ENCODE measurements around the gene ITGA7.

ITGA7 gene

GRCh38 chr12:55734595-55734994, 26.9 kb upstream of the ITGA7 start:
- no peak for DNase-seq

GRCh38 chr12:55733858-55734257, 26.2 kb upstream of the ITGA7 start:
- DNase-seq, result no peak

GRCh38 chr12:55733021-55733555, 25.4 kb upstream of the ITGA7 start:
- DNase-seq, result no peak

GRCh38 chr12:55732288-55732687, 24.6 kb upstream of the ITGA7 start:
- DNase-seq, result no peak

- peak; percentile 60 for DNase-seq
Observed at GRCh38 chr12:55729819-55730818, 22.4 kb upstream of the ITGA7 start.

GRCh38 chr12:55728939-55729818, 21.5 kb upstream of the ITGA7 start, which contains the start of gene CD63:
Gene CD63 (minus strand): TSS chr12:55729009. CDS start chr12:55728341, 668 bp downstream.
- DNase-seq, result peak; percentile 89

- DNase-seq, result no peak
Observed at GRCh38 chr12:55728186-55728938, 20.7 kb upstream of the ITGA7 start.

GRCh38 chr12:55727643-55728185, 20.0 kb upstream of the ITGA7 start:
- no peak for DNase-seq

GRCh38 chr12:55726971-55727370, 19.3 kb upstream of the ITGA7 start:
- DNase-seq, result no peak

GRCh38 chr12:55725556-55725955, 17.9 kb upstream of the ITGA7 start:
- DNase-seq, result no peak

- no peak for DNase-seq
Observed at GRCh38 chr12:55724940-55725309, 17.2 kb upstream of the ITGA7 start.

- peak; percentile 25 for DNase-seq
Observed at GRCh38 chr12:55724226-55724939, 16.7 kb upstream of the ITGA7 start.

GRCh38 chr12:55723516-55724225, 16.0 kb upstream of the ITGA7 start:
- DNase-seq, result no peak

- no peak for DNase-seq
Observed at GRCh38 chr12:55722948-55723347, 15.2 kb upstream of the ITGA7 start.

- DNase-seq, result no peak
Observed at GRCh38 chr12:55721601-55722213, 14.0 kb upstream of the ITGA7 start.

- DNase-seq, result peak; percentile 60
Observed at GRCh38 chr12:55720894-55721444, 13.3 kb upstream of the ITGA7 start.

- DNase-seq, result no peak
Observed at GRCh38 chr12:55720071-55720564, 12.4 kb upstream of the ITGA7 start, which contains the start of gene RDH5. Gene RDH5 (plus strand): TSS chr12:55720393. CDS start chr12:55721185, 792 bp downstream.

- DNase-seq, result no peak
Observed at GRCh38 chr12:55719371-55719770, 11.7 kb upstream of the ITGA7 start.

GRCh38 chr12:55718624-55719275, 11.0 kb upstream of the ITGA7 start:
- DNase-seq, result no peak

Data from NCI-H2171 treated with DMSO at 0.1 percent for 48 hours (cell line).